ENCODE data around the gene RERG. TPM values are rescaled to one million over a fixed set of nuclear protein-coding genes. Genes with fewer than 3 reads are reported as not detected.

The RERG gene
- total RNA-seq, 6 donors from 2014 or later: 9.7 to 21.9 (median 11.9) TPM

- peak in 1 of 2 donors; percentile 65 for ATAC-seq (ENCODE audit: low FRiP score in 2 of 2)
- 60 to 63% methylated on average over 4 of the region's 4 CpGs for WGBS, 2 donors
- Histone ChIP-seq H3K4me1 (no peaks in the 10 kb centered on the region), H3K27me3 (no peaks in the 10 kb centered on the region), H3K36me3 (no peaks in the 10 kb centered on the region), H3K4me3 (no peak overlapping the region), H3K27ac (peak overlapping the region in 3 of 4 donors; percentile 36 to 62 (median 43)), H3K9me3 (no peaks in the 10 kb centered on the region)
- TF ChIP-seq POLR2AphosphoS5 (IDR thresholded peaks at IDR 0.05) (no peak), POLR2A (IDR thresholded peaks at IDR 0.05) (no peak)
- DNase-seq: no peak
Observed at GRCh38 chr12:15206831-15207389, 14.3 kb downstream of the RERG start.

- no peak for ATAC-seq (ENCODE audit: low FRiP score in 2 of 2)
- WGBS, 2 donors: 74 to 79% methylated on average over 4 of the region's 4 CpGs
- no peak for TF ChIP-seq POLR2A (IDR thresholded peaks at IDR 0.05)
- no peak for TF ChIP-seq CTCF (IDR thresholded peaks at IDR 0.05)
- TF ChIP-seq EP300 (IDR thresholded peaks at IDR 0.05): no peak
- TF ChIP-seq POLR2AphosphoS5 (IDR thresholded peaks at IDR 0.05): no peak
- H3K27me3 ChIP-seq: no peaks in the 10 kb centered on the region
- H3K36me3 ChIP-seq: no peaks in the 10 kb centered on the region
- no peak for DNase-seq
- peak overlapping the region in 3 of 4 donors; percentile 39 to 62 (median 43) for H3K27ac ChIP-seq
- no peak overlapping the region for H3K4me3 ChIP-seq
- H3K4me1 ChIP-seq: no peaks in the 10 kb centered on the region
- no peaks in the 10 kb centered on the region for H3K9me3 ChIP-seq
Observed at GRCh38 chr12:15206338-15206737, 14.9 kb downstream of the RERG start.

- WGBS, 2 donors: 71 to 79% methylated on average over 8 of the region's 8 CpGs
- H3K4me3 ChIP-seq: no peak overlapping the region
- peak overlapping the region; percentile 32 to 62 (median 42) for H3K27ac ChIP-seq
- no peaks in the 10 kb centered on the region for H3K36me3 ChIP-seq
- TF ChIP-seq EP300 (IDR thresholded peaks at IDR 0.05): no peak
- TF ChIP-seq POLR2A (IDR thresholded peaks at IDR 0.05): no peak
- no peaks in the 10 kb centered on the region for H3K27me3 ChIP-seq
- DNase-seq: no peak
- no peaks in the 10 kb centered on the region for H3K9me3 ChIP-seq
- H3K4me1 ChIP-seq: no peaks in the 10 kb centered on the region
- peak in 1 of 2 donors; percentile 54 for ATAC-seq (ENCODE audit: low FRiP score in 2 of 2)
Observed at GRCh38 chr12:15205341-15206010, 15.7 kb downstream of the RERG start.

GRCh38 chr12:15201456-15201855 is 19.8 kb downstream of the RERG start:
- no peaks in the 10 kb centered on the region for H3K27me3 ChIP-seq
- H3K4me3 ChIP-seq: no peak overlapping the region
- ATAC-seq (ENCODE audit: low FRiP score in 2 of 2) (no peak), DNase-seq (no peak)
- H3K9me3 ChIP-seq: no peaks in the 10 kb centered on the region
- no peak overlapping the region for H3K27ac ChIP-seq
- TF ChIP-seq CTCF (IDR thresholded peaks at IDR 0.05) (no peak), POLR2A (IDR thresholded peaks at IDR 0.05) (no peak), POLR2AphosphoS5 (IDR thresholded peaks at IDR 0.05) (no peak)
- no peaks in the 10 kb centered on the region for H3K4me1 ChIP-seq
- no peaks in the 10 kb centered on the region for H3K36me3 ChIP-seq

GRCh38 chr12:15201056-15201455 is 20.2 kb downstream of the RERG start:
- no peaks in the 10 kb centered on the region for H3K36me3 ChIP-seq
- no peak for TF ChIP-seq CTCF (IDR thresholded peaks at IDR 0.05)
- no peak for TF ChIP-seq POLR2AphosphoS5 (IDR thresholded peaks at IDR 0.05)
- no peak for TF ChIP-seq POLR2A (IDR thresholded peaks at IDR 0.05)
- TF ChIP-seq EP300 (IDR thresholded peaks at IDR 0.05): no peak
- no peaks in the 10 kb centered on the region for H3K27me3 ChIP-seq
- peak in 1 of 2 donors; percentile 16 for ATAC-seq (ENCODE audit: low FRiP score in 2 of 2)
- H3K4me3 ChIP-seq: no peak overlapping the region
- H3K27ac ChIP-seq: no peak overlapping the region
- H3K4me1 ChIP-seq: no peaks in the 10 kb centered on the region
- DNase-seq: no peak
- WGBS, 2 donors: 63 to 82% methylated on average over 1 of the region's 1 CpG
- H3K9me3 ChIP-seq: no peaks in the 10 kb centered on the region

GRCh38 chr12:15200641-15201040 is 20.6 kb downstream of the RERG start:
- TF ChIP-seq POLR2A (IDR thresholded peaks at IDR 0.05) (no peak), POLR2AphosphoS5 (IDR thresholded peaks at IDR 0.05) (no peak), EP300 (IDR thresholded peaks at IDR 0.05) (no peak), CTCF (IDR thresholded peaks at IDR 0.05) (no peak)
- H3K36me3 ChIP-seq: no peaks in the 10 kb centered on the region
- no peaks in the 10 kb centered on the region for H3K27me3 ChIP-seq
- ATAC-seq (ENCODE audit: low FRiP score in 2 of 2) (peak in 1 of 2 donors; percentile 65), DNase-seq (no peak)
- H3K4me3 ChIP-seq: no peak overlapping the region
- no peaks in the 10 kb centered on the region for H3K9me3 ChIP-seq
- H3K27ac ChIP-seq: no peak overlapping the region
- H3K4me1 ChIP-seq: no peaks in the 10 kb centered on the region
- 77 to 81% methylated on average over 2 of the region's 2 CpGs for WGBS, 2 donors

All from upper lobe of left lung (tissue), 6 donors.